Hepatocyte (in vitro differentiated cells): ENCODE measurements around the gene VWA7.

Source experiments
- EZH2 ChIP-seq: fragments of 200-600 bp; sonication (generic); IDR thresholded peaks from 2 replicates; pipeline ENCODE4 v1.6.1; 2016; ENCODE audit warnings: antibody characterized with exemption, mild to moderate bottlenecking, borderline replicate concordance
- EZH2phosphoT487 ChIP-seq: fragments of 200-600 bp; sonication (generic); IDR thresholded peaks from one replicate; pipeline ENCODE4 v1.6.1; 2018; ENCODE audit warnings: antibody characterized with exemption, mild to moderate bottlenecking, low read depth, moderate library complexity; ENCODE audit not compliant: unreplicated experiment, severe bottlenecking
- TF ChIP-seq, protein P1 (sequence below): fragments of 200-600 bp; sonication (generic); IDR thresholded peaks from 2 replicates; pipeline ENCODE4 v1.5.1; 2016; ENCODE audit warnings: antibody characterized with exemption, mild to moderate bottlenecking; ENCODE audit not compliant: poor library complexity

DNA sequence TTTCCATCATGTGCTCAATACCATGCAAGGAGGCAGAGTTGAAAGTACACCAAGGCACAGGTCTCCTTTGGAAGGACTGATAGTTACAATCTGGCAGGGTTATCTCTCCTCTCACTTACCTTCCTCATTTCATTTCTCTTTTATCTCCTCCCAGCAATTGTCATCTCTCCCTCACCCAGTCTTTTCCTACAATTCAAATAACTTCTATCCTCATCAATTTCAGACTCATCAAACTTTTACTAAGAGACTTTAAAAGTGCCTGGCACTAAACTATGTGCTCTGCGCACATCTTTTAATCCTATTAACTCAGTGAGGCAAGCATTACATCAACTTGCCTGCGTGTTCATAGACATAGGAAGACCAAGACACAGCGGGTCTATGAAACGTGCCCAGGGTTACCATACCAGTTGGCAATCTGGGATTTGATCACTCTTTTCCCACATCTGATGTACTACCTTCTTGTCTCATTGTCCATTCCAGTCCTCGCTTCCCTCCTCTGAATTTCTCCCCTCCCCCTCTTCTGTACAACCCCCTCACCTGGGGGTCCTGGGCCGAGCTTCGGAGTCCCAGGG lies 17.3 kb upstream of the VWA7 start:
- TF ChIP-seq, protein P1, sequence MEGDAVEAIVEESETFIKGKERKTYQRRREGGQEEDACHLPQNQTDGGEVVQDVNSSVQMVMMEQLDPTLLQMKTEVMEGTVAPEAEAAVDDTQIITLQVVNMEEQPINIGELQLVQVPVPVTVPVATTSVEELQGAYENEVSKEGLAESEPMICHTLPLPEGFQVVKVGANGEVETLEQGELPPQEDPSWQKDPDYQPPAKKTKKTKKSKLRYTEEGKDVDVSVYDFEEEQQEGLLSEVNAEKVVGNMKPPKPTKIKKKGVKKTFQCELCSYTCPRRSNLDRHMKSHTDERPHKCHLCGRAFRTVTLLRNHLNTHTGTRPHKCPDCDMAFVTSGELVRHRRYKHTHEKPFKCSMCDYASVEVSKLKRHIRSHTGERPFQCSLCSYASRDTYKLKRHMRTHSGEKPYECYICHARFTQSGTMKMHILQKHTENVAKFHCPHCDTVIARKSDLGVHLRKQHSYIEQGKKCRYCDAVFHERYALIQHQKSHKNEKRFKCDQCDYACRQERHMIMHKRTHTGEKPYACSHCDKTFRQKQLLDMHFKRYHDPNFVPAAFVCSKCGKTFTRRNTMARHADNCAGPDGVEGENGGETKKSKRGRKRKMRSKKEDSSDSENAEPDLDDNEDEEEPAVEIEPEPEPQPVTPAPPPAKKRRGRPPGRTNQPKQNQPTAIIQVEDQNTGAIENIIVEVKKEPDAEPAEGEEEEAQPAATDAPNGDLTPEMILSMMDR: no peak
- TF ChIP-seq EZH2: no peak
- TF ChIP-seq EZH2phosphoT487: no peak
